OCI-LY3 (cell line): ENCODE results near the gene KAT6B.

ENCODE experiments used
- CTCF ChIP-seq: fragments of 200-600, 300-600 bp; sonication (generic); IDR thresholded peaks from 2 replicates; pipeline ENCODE4 v1.5.1; 2014; ENCODE audit warnings: antibody characterized with exemption, low read length, low read depth
- EZH2phosphoT487 ChIP-seq: fragments of 200-600 bp; shearing (Covaris generic); IDR thresholded peaks from 2 replicates; pipeline ENCODE4 v1.6.1; 2018; ENCODE audit warnings: antibody characterized with exemption, mixed run types, low read depth

GRCh38 chr10:75050149-75050919, 223.9 kb downstream of the KAT6B start:
- TF ChIP-seq CTCF: no peak
- no peak for TF ChIP-seq EZH2phosphoT487
